NCI-H2029 treated with DMSO at 0.1 percent for 48 hours (cell line): ENCODE data around the gene SOCS1.
A peak's percentile ranks its signal among the peaks of the same experiment; 100 is the strongest.

Source experiments
- DNase-seq: peaks from one replicate; lab custom pipeline; 2025; lab: John Stamatoyannopoulos, UW

Gene SOCS1

GRCh38 chr16:11245222-11245737 lies 10.7 kb downstream of the SOCS1 start:
- DNase-seq, result no peak

GRCh38 chr16:11242658-11243057 lies 13.3 kb downstream of the SOCS1 start:
- DNase-seq, result no peak

GRCh38 chr16:11241480-11242204 lies 14.4 kb downstream of the SOCS1 start:
- no peak for DNase-seq

GRCh38 chr16:11240636-11241473 lies 15.1 kb downstream of the SOCS1 start:
- DNase-seq, result peak; percentile 13

- no peak for DNase-seq
Observed at GRCh38 chr16:11239644-11240632, 16.1 kb downstream of the SOCS1 start.

GRCh38 chr16:11238272-11239202 lies 17.5 kb downstream of the SOCS1 start:
- DNase-seq, result no peak

- DNase-seq, result no peak
Observed at GRCh38 chr16:11236461-11237254, 19.3 kb downstream of the SOCS1 start.

GRCh38 chr16:11235703-11235991 lies 20.4 kb downstream of the SOCS1 start:
- no peak for DNase-seq

GRCh38 chr16:11234884-11235702 lies 20.9 kb downstream of the SOCS1 start:
- DNase-seq, result no peak

- DNase-seq, result no peak
Observed at GRCh38 chr16:11233727-11234376, 22.2 kb downstream of the SOCS1 start.

GRCh38 chr16:11232852-11233726 lies 22.9 kb downstream of the SOCS1 start:
- DNase-seq, result no peak

GRCh38 chr16:11232302-11232851 lies 23.6 kb downstream of the SOCS1 start:
- DNase-seq, result no peak

GRCh38 chr16:11231367-11231970 lies 24.5 kb downstream of the SOCS1 start:
- no peak for DNase-seq

- peak; percentile 83 for DNase-seq
Observed at GRCh38 chr16:11229906-11230305, 26.1 kb downstream of the SOCS1 start.

- no peak for DNase-seq
Observed at GRCh38 chr16:11229432-11229831, 26.6 kb downstream of the SOCS1 start.

GRCh38 chr16:11225677-11226549 lies 30.1 kb downstream of the SOCS1 start:
- no peak for DNase-seq
